NCI-H2227 (cell line): ENCODE measurements around the gene SETD2.
"Not testable (repeated sequence)": the region's sequence is repeated elsewhere in the genome, so short reads cannot be mapped to it uniquely, and the experiment has no call there.

Experiments used
- DNase-seq: peaks from one replicate; lab custom pipeline; 2025; ENCODE audit not compliant: unreplicated experiment; lab: John Stamatoyannopoulos, UW

The SETD2 gene

GRCh38 chr3:47041114-47041513, 122.8 kb downstream of the SETD2 start:
- no peak for DNase-seq

- not testable (repeated sequence) for DNase-seq
Observed at GRCh38 chr3:47037302-47037701, 126.6 kb downstream of the SETD2 start.

GRCh38 chr3:47036145-47036544, 127.8 kb downstream of the SETD2 start:
- DNase-seq: no peak

GRCh38 chr3:47035645-47036044, 128.3 kb downstream of the SETD2 start:
- DNase-seq: no peak

GRCh38 chr3:47034868-47035489, 128.9 kb downstream of the SETD2 start:
- no peak for DNase-seq

GRCh38 chr3:47031041-47031440, 132.9 kb downstream of the SETD2 start:
- DNase-seq: not testable (repeated sequence)

- DNase-seq: no peak
Observed at GRCh38 chr3:47028667-47029066, 135.2 kb downstream of the SETD2 start.

GRCh38 chr3:47028146-47028545, 135.8 kb downstream of the SETD2 start:
- no peak for DNase-seq

- not testable (repeated sequence) for DNase-seq
Observed at GRCh38 chr3:47026432-47026831, 137.5 kb downstream of the SETD2 start.

GRCh38 chr3:47024932-47025331, 139.0 kb downstream of the SETD2 start:
- DNase-seq: peak; percentile 31

- DNase-seq: peak; percentile 15
Observed at GRCh38 chr3:47022641-47023071, 141.3 kb downstream of the SETD2 start.

- no peak for DNase-seq
Observed at GRCh38 chr3:47020311-47020710, 143.6 kb downstream of the SETD2 start.

- no peak for DNase-seq
Observed at GRCh38 chr3:47019201-47019600, 144.7 kb downstream of the SETD2 start.

- no peak for DNase-seq
Observed at GRCh38 chr3:47018269-47018611, 145.7 kb downstream of the SETD2 start.

- DNase-seq: no peak
Observed at GRCh38 chr3:47017504-47018268, 146.2 kb downstream of the SETD2 start.

GRCh38 chr3:47016934-47017435, 146.9 kb downstream of the SETD2 start:
- DNase-seq: no peak

- no peak for DNase-seq
Observed at GRCh38 chr3:47016086-47016933, 147.6 kb downstream of the SETD2 start.

GRCh38 chr3:47015151-47015550, 148.8 kb downstream of the SETD2 start:
- no peak for DNase-seq

- DNase-seq: no peak
Observed at GRCh38 chr3:47014036-47014435, 149.9 kb downstream of the SETD2 start.

GRCh38 chr3:47013231-47013630, 150.7 kb downstream of the SETD2 start:
- no peak for DNase-seq
